Measurements from ENCODE around the gene SLC46A3.
"Not testable (repeated sequence)": the region's sequence is repeated elsewhere in the genome, so short reads cannot be mapped to it uniquely, and the experiment has no call there.

SLC46A3 gene

DNA sequence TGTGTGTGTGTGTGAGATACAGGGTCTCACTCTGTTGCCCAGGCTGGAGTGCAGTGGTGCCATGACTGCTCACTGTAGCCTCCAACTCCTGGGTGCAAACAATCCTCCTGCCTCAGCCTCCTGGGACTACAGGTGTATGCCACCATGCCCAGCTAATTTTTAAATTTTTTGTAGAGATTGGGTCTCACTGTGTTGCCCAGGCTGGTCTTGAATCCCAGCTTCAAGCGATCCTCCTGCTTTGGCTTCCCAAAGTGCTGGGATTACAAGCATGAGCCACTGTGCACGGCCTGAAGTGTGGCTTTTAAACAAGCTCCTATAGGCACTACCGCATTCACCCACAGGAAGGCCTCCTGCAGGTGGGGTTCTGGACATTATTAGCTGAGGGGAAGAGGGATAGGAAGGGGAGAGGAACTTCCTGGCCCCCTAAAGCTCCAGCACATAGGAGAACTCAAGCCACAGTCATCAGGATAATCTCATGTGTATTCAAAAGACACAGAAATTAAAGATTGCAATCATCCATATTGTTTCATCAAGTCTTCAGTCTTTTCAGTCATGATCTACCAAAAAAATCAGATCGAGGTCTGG, 24.8 kb upstream of the SLC46A3 start:
- Histone ChIP-seq H3K4me3 (replicated peaks; ENCODE audit: insufficient read depth, low read length) (no peak overlapping the region), H3K27ac (replicated peaks) (no peak overlapping the region), H3K27me3 (ENCODE audit: insufficient read depth, poor library complexity, severe bottlenecking) (no peaks in the 10 kb centered on the region)
- TF ChIP-seq, protein P1, sequence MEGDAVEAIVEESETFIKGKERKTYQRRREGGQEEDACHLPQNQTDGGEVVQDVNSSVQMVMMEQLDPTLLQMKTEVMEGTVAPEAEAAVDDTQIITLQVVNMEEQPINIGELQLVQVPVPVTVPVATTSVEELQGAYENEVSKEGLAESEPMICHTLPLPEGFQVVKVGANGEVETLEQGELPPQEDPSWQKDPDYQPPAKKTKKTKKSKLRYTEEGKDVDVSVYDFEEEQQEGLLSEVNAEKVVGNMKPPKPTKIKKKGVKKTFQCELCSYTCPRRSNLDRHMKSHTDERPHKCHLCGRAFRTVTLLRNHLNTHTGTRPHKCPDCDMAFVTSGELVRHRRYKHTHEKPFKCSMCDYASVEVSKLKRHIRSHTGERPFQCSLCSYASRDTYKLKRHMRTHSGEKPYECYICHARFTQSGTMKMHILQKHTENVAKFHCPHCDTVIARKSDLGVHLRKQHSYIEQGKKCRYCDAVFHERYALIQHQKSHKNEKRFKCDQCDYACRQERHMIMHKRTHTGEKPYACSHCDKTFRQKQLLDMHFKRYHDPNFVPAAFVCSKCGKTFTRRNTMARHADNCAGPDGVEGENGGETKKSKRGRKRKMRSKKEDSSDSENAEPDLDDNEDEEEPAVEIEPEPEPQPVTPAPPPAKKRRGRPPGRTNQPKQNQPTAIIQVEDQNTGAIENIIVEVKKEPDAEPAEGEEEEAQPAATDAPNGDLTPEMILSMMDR (IDR thresholded peaks at IDR 0.05; ENCODE audit: insufficient read depth, low read length): no peak
- TF ChIP-seq POLR2AphosphoS5 (IDR thresholded peaks at IDR 0.05; ENCODE audit: low read depth): no peak
- TF ChIP-seq, protein P2, sequence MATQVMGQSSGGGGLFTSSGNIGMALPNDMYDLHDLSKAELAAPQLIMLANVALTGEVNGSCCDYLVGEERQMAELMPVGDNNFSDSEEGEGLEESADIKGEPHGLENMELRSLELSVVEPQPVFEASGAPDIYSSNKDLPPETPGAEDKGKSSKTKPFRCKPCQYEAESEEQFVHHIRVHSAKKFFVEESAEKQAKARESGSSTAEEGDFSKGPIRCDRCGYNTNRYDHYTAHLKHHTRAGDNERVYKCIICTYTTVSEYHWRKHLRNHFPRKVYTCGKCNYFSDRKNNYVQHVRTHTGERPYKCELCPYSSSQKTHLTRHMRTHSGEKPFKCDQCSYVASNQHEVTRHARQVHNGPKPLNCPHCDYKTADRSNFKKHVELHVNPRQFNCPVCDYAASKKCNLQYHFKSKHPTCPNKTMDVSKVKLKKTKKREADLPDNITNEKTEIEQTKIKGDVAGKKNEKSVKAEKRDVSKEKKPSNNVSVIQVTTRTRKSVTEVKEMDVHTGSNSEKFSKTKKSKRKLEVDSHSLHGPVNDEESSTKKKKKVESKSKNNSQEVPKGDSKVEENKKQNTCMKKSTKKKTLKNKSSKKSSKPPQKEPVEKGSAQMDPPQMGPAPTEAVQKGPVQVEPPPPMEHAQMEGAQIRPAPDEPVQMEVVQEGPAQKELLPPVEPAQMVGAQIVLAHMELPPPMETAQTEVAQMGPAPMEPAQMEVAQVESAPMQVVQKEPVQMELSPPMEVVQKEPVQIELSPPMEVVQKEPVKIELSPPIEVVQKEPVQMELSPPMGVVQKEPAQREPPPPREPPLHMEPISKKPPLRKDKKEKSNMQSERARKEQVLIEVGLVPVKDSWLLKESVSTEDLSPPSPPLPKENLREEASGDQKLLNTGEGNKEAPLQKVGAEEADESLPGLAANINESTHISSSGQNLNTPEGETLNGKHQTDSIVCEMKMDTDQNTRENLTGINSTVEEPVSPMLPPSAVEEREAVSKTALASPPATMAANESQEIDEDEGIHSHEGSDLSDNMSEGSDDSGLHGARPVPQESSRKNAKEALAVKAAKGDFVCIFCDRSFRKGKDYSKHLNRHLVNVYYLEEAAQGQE (IDR thresholded peaks at IDR 0.05; ENCODE audit: insufficient replicate concordance, low read depth): no peak
- TF ChIP-seq SPI1 (IDR thresholded peaks at IDR 0.05; ENCODE audit: borderline replicate concordance, low read depth): no peak
- no peak for TF ChIP-seq GABPA (IDR thresholded peaks at IDR 0.05; ENCODE audit: low read depth)
- DNase-seq (ENCODE audit: low read depth in 1 of 2, low spot score in 1 of 2): no peak

DNA sequence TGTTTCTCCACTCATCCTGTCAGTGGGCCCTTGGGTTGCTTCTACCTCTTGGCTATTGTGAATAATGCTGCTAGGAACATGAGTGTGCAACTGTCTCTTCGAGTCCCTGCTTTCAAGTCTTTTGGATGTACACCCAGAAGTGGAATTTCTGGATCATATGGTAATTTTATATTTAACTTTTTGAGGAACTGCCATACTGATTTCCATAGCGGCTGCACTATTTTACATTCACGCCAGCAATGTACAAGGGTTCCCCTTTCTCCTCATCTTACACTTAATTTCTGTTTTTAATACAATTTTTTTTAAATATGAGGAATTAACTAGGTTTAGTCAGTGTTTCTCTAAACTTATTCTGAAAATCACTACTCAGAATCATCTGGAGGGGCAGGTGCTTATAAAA, 24.2 kb upstream of the SLC46A3 start:
- no peak overlapping the region for H3K4me3 ChIP-seq (replicated peaks; ENCODE audit: insufficient read depth, low read length)
- H3K27me3 ChIP-seq (ENCODE audit: insufficient read depth, poor library complexity, severe bottlenecking): no peaks in the 10 kb centered on the region
- no peak overlapping the region for H3K27ac ChIP-seq (replicated peaks)
- DNase-seq (ENCODE audit: low read depth in 1 of 2, low spot score in 1 of 2): no peak
- TF ChIP-seq, protein P1 (IDR thresholded peaks at IDR 0.05; ENCODE audit: insufficient read depth, low read length): no peak
- TF ChIP-seq, protein P2 (IDR thresholded peaks at IDR 0.05; ENCODE audit: insufficient replicate concordance, low read depth): no peak
- TF ChIP-seq GABPA (IDR thresholded peaks at IDR 0.05; ENCODE audit: low read depth) (no peak), POLR2AphosphoS5 (IDR thresholded peaks at IDR 0.05; ENCODE audit: low read depth) (no peak), SPI1 (IDR thresholded peaks at IDR 0.05; ENCODE audit: borderline replicate concordance, low read depth) (no peak)

DNA sequence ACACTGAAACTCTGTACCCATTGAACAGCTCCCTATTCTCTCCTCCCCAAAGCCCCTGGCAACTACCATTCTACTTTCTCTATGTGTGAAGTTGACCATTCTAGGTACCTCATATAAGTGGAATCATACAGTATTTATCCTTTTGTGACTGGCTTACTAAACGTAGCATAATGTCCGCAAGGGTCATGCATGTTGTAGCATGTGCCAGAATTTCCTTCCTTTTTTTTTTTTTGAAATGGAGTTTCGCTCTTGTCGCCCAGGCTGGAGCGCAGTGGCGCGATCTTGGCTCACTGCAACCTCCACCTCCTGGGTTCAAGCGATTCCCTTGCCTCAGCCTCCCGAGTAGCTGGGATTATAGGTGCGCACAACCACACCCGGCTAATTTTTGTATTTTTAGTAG, 23.7 kb upstream of the SLC46A3 start:
- DNase-seq (ENCODE audit: low read depth in 1 of 2, low spot score in 1 of 2); H3K4me3 ChIP-seq (replicated peaks; ENCODE audit: insufficient read depth, low read length); H3K27ac ChIP-seq (replicated peaks); H3K27me3 ChIP-seq (ENCODE audit: insufficient read depth, poor library complexity, severe bottlenecking): not testable (repeated sequence)

DNA sequence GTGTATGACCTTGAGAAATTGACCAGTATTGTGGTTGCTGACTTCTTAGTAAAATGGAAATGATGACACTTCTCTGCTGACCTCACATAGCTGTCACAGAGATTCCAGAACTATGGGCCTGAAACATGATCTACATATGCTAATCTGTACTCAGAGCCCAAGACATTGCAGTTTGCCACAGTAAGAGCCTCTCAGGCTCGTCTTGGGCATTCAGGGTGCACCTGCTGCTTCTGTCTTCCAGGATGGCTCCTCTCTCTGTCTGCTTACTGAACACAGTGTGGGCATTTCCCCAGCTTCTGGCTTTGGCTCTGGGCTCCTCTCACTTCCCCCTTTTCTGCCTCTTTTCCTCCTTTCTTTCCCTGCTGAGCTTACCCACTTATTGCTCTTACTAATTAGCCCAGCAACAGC, 22.3 kb upstream of the SLC46A3 start:
- DNase-seq (ENCODE audit: low read depth in 1 of 2, low spot score in 1 of 2): no peak
- H3K4me3 ChIP-seq (replicated peaks; ENCODE audit: insufficient read depth, low read length): no peak overlapping the region
- no peak overlapping the region for H3K27ac ChIP-seq (replicated peaks)
- peak; percentile 58; the same call in 1 of the 2 replicates for TF ChIP-seq SPI1 (IDR thresholded peaks at IDR 0.05; ENCODE audit: borderline replicate concordance, low read depth)
- TF ChIP-seq, protein P2 (IDR thresholded peaks at IDR 0.05; ENCODE audit: insufficient replicate concordance, low read depth): no peak
- H3K27me3 ChIP-seq (ENCODE audit: insufficient read depth, poor library complexity, severe bottlenecking): no peaks in the 10 kb centered on the region

Data from HL-60 (cell line).